DOHH2 (cell line): ENCODE data around the gene RCOR2.

ENCODE experiments used
- H3F3A ChIP-seq: fragments of 200-600 bp; sonication (generic), shearing (Covaris generic); 2 replicates; pipeline ENCODE4 v1.6.0; 2016; ENCODE audit warnings: antibody characterized with exemption, mild to moderate bottlenecking; ENCODE audit not compliant: control insufficient read depth, insufficient read depth
- H3K27ac ChIP-seq: fragments of 200-600 bp; sonication (generic); 2 replicates; pipeline ENCODE4 v1.5.1; 2014; ENCODE audit warnings: low read depth, mild to moderate bottlenecking, low read length, moderate library complexity
- H3K27me3 ChIP-seq: fragments of 200-600 bp; sonication (generic); 2 replicates; pipeline ENCODE4 v1.6.1; 2014; ENCODE audit warnings: mild to moderate bottlenecking, low read length, mixed read lengths; ENCODE audit not compliant: control insufficient read depth
- H3K36me3 ChIP-seq: fragments of 200-600 bp; sonication (generic); 2 replicates; pipeline ENCODE4 v1.6.1; 2014; ENCODE audit warnings: mild to moderate bottlenecking, low read length, moderate library complexity, mixed read lengths; ENCODE audit not compliant: control insufficient read depth
- H3K4me1 ChIP-seq: fragments of 200-600 bp; sonication (generic); 2 replicates; pipeline ENCODE4 v1.6.1; 2014; ENCODE audit warnings: mild to moderate bottlenecking, low read length, mixed read lengths; ENCODE audit not compliant: control insufficient read depth
- H3K4me2 ChIP-seq: fragments of 200-600 bp; sonication (generic); 2 replicates; pipeline ENCODE4 v1.6.0; 2014; ENCODE audit warnings: mild to moderate bottlenecking, low read length, moderate library complexity
- H3K4me3 ChIP-seq: fragments of 200-600 bp; sonication (generic); 2 replicates; pipeline ENCODE4 v1.5.1; 2014; ENCODE audit warnings: mild to moderate bottlenecking, low read length, mixed read lengths
- H3K79me2 ChIP-seq: fragments of 200-600 bp; sonication (generic); 2 replicates; pipeline ENCODE4 v1.6.1; 2014; ENCODE audit warnings: mild to moderate bottlenecking, low read length, mixed read lengths; ENCODE audit not compliant: control insufficient read depth
- H3K9me2 ChIP-seq: fragments of 200-600 bp; sonication (generic); replicated peaks from 2 replicates; pipeline ENCODE4 v1.6.1; 2014; ENCODE audit warnings: mild to moderate bottlenecking, low read length, mixed read lengths; ENCODE audit not compliant: control insufficient read depth
- H3K9me3 ChIP-seq: fragments of 200-600 bp; sonication (generic); 2 replicates; pipeline ENCODE4 v1.6.1; 2014; ENCODE audit warnings: antibody characterized with exemption, low read length, mixed read lengths; ENCODE audit not compliant: control insufficient read depth, insufficient read depth
- H4K20me1 ChIP-seq: fragments of 200-600 bp; sonication (generic); 2 replicates; pipeline ENCODE4 v1.6.0; 2014; ENCODE audit warnings: low read depth, mild to moderate bottlenecking, antibody characterized with exemption, low read length, moderate library complexity; ENCODE audit not compliant: control insufficient read depth, insufficient read depth
- EZH2phosphoT487 ChIP-seq: fragments of 200-600 bp; sonication (generic); IDR thresholded peaks from 2 replicates; pipeline ENCODE4 v1.6.1; 2017; ENCODE audit warnings: borderline replicate concordance, mild to moderate bottlenecking, antibody characterized with exemption, low read length, moderate library complexity, mixed read lengths
- TF ChIP-seq, protein P1 (sequence below): fragments of 200-600 bp; sonication (generic); IDR thresholded peaks from one replicate; pipeline ENCODE4 v1.5.1; 2014; ENCODE audit warnings: antibody characterized with exemption, mild to moderate bottlenecking, low read depth, low read length; ENCODE audit not compliant: poor library complexity, severe bottlenecking

RCOR2 gene

DNA sequence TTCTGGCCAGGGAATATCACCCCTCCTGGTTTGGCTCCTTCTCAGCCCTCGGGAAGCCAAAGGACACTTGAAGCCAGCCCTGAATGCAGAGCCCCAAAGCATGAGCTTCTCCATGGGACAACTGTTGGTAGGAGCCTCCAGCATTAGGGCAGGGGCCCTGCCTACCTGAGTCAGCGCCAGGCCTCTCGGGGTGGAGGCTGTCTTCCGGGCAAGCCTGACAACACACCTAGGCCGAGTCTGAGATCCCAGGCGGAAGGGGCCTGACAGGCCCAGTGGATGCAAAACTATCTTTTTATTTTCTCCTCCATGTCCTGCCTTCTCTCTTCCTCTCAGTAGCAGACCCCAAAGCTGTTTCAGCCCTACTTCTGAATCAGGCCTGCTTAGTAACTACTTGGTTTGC is 27.6 kb downstream of the RCOR2 start:
- H3K36me3 ChIP-seq, result peaks cover 20% of the 10 kb centered on the region
- peaks cover 29% of the 10 kb centered on the region for H3K4me1 ChIP-seq
- peaks cover 87% of the 10 kb centered on the region for H3K79me2 ChIP-seq
- no peaks in the 10 kb centered on the region for H3K9me2 ChIP-seq
- H3K27me3 ChIP-seq, result no peaks in the 10 kb centered on the region
- peaks cover 9% of the 10 kb centered on the region for H3F3A ChIP-seq
- no peak for TF ChIP-seq EZH2phosphoT487
- TF ChIP-seq, protein P1, sequence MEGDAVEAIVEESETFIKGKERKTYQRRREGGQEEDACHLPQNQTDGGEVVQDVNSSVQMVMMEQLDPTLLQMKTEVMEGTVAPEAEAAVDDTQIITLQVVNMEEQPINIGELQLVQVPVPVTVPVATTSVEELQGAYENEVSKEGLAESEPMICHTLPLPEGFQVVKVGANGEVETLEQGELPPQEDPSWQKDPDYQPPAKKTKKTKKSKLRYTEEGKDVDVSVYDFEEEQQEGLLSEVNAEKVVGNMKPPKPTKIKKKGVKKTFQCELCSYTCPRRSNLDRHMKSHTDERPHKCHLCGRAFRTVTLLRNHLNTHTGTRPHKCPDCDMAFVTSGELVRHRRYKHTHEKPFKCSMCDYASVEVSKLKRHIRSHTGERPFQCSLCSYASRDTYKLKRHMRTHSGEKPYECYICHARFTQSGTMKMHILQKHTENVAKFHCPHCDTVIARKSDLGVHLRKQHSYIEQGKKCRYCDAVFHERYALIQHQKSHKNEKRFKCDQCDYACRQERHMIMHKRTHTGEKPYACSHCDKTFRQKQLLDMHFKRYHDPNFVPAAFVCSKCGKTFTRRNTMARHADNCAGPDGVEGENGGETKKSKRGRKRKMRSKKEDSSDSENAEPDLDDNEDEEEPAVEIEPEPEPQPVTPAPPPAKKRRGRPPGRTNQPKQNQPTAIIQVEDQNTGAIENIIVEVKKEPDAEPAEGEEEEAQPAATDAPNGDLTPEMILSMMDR, result no peak
- peaks cover 33% of the 10 kb centered on the region for H4K20me1 ChIP-seq
- H3K27ac ChIP-seq, result no peak overlapping the region
- H3K9me3 ChIP-seq, result no peaks in the 10 kb centered on the region
- no peak overlapping the region for H3K4me2 ChIP-seq
- no peak overlapping the region for H3K4me3 ChIP-seq

DNA sequence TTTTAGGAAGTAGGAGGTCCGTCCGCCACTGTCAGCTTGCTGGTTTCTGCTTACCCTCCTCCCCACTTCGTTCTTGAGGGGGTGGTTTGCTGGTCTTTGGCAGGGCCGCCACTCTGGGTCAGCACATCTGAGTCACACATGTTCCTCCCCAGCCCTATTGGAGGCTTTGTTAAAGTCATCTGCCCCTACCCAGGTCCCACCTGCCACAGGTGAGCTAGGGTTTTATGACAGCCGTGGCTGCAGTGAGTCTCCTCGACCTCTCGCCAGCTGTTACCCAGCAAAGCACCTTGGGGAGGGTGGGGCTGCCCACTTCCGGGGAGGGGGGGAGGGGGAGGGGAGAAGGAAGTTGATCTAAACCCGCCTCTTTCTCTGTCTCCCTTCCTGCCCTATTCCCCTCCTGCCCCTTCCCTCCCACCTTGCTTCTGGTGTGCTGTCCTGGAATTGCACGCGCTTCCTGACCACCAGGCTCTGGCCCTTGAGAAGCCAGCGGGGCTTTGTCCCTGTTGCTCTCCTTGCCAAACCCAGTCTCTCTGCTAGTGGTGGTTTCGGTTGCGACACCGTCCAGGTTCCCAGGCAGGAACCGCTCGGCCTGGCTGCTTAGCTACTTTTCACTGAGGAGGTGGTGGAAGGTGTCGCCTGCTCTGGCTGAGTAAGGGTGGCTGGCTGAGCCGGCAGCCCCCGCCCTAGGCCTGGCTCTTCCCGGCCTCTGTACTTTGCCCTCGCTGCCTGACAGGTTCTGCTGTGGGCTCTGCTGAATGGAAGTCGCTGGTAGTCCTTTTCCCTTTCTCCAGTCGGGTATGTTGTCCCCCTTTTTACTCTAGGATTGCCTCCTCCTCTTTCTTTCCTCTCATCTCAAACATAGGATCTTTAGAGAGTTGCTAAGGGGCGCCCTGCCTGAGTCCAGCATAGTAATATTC is 28.5 kb downstream of the RCOR2 start:
- peaks cover 85% of the 10 kb centered on the region for H3K79me2 ChIP-seq
- peak overlapping the region; percentile 88 for H3K4me2 ChIP-seq

DNA sequence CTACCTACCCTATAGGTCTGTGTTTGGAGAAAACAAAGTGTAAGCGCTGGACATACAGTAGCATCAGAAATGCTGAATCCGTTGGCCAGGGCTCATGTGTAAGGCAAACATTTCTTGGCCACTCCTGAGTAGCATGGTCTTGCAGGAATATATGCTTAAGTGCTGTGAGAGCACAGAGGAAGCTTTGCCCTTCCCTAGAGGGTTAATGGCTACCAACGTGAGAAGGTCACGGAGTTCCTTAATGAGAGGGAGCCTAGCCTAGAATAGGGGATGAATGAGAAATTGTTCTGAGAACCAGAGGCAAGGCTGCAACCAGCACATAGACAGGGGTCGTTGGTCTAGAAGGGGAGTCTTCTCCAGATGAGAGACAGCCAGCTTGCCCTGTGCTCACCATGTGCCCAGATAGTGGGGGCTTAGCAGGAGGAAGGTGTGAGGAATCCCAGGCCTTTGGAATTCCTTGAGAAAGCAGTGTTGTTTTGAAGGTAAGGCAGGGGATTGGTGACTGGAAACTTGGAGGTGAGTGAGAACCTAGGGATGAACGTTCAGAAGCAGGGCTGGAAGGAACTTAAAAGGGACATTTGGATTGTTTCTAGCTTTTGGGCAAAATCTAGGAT is 29.5 kb downstream of the RCOR2 start:
- H3K9me3 ChIP-seq, result no peaks in the 10 kb centered on the region
- H3K4me2 ChIP-seq, result peak overlapping the region; percentile 88
- H3F3A ChIP-seq, result peaks cover 9% of the 10 kb centered on the region
- peaks cover 88% of the 10 kb centered on the region for H3K79me2 ChIP-seq
- H3K27me3 ChIP-seq, result no peaks in the 10 kb centered on the region
- peaks cover 23% of the 10 kb centered on the region for H3K36me3 ChIP-seq
- H3K27ac ChIP-seq, result peak overlapping the region; percentile 29
- peaks cover 29% of the 10 kb centered on the region for H3K4me1 ChIP-seq
- peaks cover 33% of the 10 kb centered on the region for H4K20me1 ChIP-seq
- H3K9me2 ChIP-seq, result no peaks in the 10 kb centered on the region
- TF ChIP-seq, protein P1, result no peak
- TF ChIP-seq EZH2phosphoT487, result no peak
- peak overlapping the region; percentile 63 for H3K4me3 ChIP-seq

More for the DNA sequence above, 28.5 kb downstream of the RCOR2 start:
- Histone ChIP-seq H3K27ac (peak overlapping the region; percentile 29), H3K9me3 (no peaks in the 10 kb centered on the region), H3K4me1 (peaks cover 29% of the 10 kb centered on the region), H3K27me3 (no peaks in the 10 kb centered on the region), H3K9me2 (no peaks in the 10 kb centered on the region), H4K20me1 (peaks cover 33% of the 10 kb centered on the region), H3F3A (peaks cover 9% of the 10 kb centered on the region), H3K36me3 (peaks cover 20% of the 10 kb centered on the region), H3K4me3 (peak overlapping the region; percentile 63)
- TF ChIP-seq, protein P1, result no peak
- no peak for TF ChIP-seq EZH2phosphoT487
